Kidney (tissue), 14 donors: ENCODE data around the gene HJURP. TPM values are rescaled to one million over a fixed set of nuclear protein-coding genes. Genes with fewer than 3 reads are reported as not detected.

ENCODE experiments used
- DNase-seq, 5 donors: peaks; one replicate each; pipeline ENCODE4 v3.0.0-alpha.2; 2013 to 2020
- FAIRE-seq: peaks from 2 replicates; lab custom pipeline; 2012; peaks lifted over from hg19 to GRCh38; lab: Jason Lieb, UNC
- H3K27ac ChIP-seq, 2 donors: one replicate each; pipeline ENCODE4 v1.7.0; 2013; ENCODE audit warnings: low read depth in 2 of 2, low read length in 2 of 2, inconsistent platforms in 1 of 2
- H3K27me3 ChIP-seq: one replicate; pipeline ENCODE4 v1.7.1; 2013; ENCODE audit warnings: low read length, inconsistent platforms; ENCODE audit not compliant: control insufficient read depth, insufficient read depth
- H3K36me3 ChIP-seq, 3 donors: one replicate each; pipeline versions ENCODE4 v1.7.0 to v1.7.1; 2013; ENCODE audit warnings: low read length in 3 of 3, control low read depth in 1 of 3, inconsistent platforms in 1 of 3; ENCODE audit not compliant: insufficient read depth in 3 of 3, control insufficient read depth in 2 of 3
- H3K4me1 ChIP-seq, 3 donors: one replicate each; pipeline versions ENCODE4 v1.7.0 to v1.7.1; 2013; ENCODE audit warnings: low read length in 3 of 3, inconsistent platforms in 1 of 3, low read depth in 1 of 3; ENCODE audit not compliant: control insufficient read depth in 2 of 3, insufficient read depth in 2 of 3
- H3K4me3 ChIP-seq, 3 donors: one replicate each; pipeline versions ENCODE4 v1.7.0 to v1.8.1; 2013; ENCODE audit warnings: low read length in 3 of 3, control low read depth in 1 of 3, inconsistent platforms in 1 of 3
- H3K9ac ChIP-seq, 3 donors: one replicate each; pipeline versions ENCODE4 v1.7.0 to v1.7.1; 2013; ENCODE audit warnings: low read length in 3 of 3, control low read depth in 1 of 3, inconsistent platforms in 1 of 3
- H3K9me3 ChIP-seq, 3 donors: one replicate each; pipeline versions ENCODE4 v1.7.0 to v1.7.1; 2013; ENCODE audit warnings: low read length in 3 of 3, control low read depth in 1 of 3, inconsistent platforms in 1 of 3; ENCODE audit not compliant: control insufficient read depth in 2 of 3, insufficient read depth in 1 of 3
- intact Hi-C: fragments of 100-400 bp; cut with DNase I; formaldehyde crosslinking; loops from one replicate; pipeline ENCODE4 v1.11.1; 2022
- polyA plus RNA-seq: library from polyadenylated mRNA; stranded (reverse); fragments of 350-450 nt; fragmentation: Illumina TruSeq; extraction: RNeasy Lipid Tissue Mini Kit (QIAGEN cat#74804); gene quantifications from one replicate; pipeline ENCODE4 v1.2.3, GENCODE V29; 2014; ENCODE audit warnings: low read depth, low replicate concordance; ENCODE audit not compliant: insufficient read depth
- total RNA-seq: library from RNA; stranded (reverse); fragmentation: NEBNext Ultra II Directional; extraction: Animal tissue kit (Norgen Biotek cat#: 25700); gene quantifications from one replicate; pipeline ENCODE4 v1.2.1, GENCODE V29; 2021
- TF ChIP-seq, protein P1 (sequence below): IDR thresholded peaks from 3 replicates; pipeline ENCODE4 v1.5.1; 2012; ENCODE audit warnings: mild to moderate bottlenecking, moderate library complexity, borderline replicate concordance; ENCODE audit not compliant: insufficient read depth; ENCODE audit errors: extremely low read depth
- donor health status: control.
- donor health status: control.
- donor health status: control.
- donor health status: control.
- donor health status: control.
- donor health status: DM: yes; HTN: yes; CAD: no.
- donor health status: Normal renal cell carcinoma (clear cell type).

Gene HJURP
- total and polyA plus RNA-seq, 2 donors from 2014 or later, result 0.94 TPM; not detected in 1

DNA sequence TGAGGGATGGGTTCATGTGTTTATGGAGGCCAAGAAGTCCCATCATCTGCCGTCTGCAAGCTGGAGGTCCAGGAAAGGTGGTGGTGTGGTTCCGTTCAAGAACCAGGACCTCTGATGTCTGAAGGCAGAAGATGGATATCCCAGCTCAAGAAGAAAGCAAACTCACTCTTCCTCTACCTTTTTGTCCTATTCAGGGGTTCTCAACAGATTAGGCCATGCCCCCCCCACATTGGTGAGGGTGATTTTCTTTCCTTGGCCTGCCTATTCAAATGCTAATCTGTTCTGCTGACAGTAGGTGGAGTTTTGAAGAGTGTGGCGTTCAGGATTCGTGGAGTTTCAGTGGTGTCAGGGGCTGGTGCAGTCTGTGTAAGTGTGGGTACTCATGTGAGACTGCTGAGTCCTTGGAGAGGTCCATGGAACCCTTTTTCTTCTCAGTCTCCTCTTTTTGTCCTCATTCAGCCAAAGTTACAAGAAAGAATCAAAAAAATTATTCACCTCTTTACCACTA, 8.0 kb upstream of the HJURP start:
- H3K4me1 ChIP-seq, result no peaks in the 10 kb centered on the region
- intact Hi-C loops, result no loop called here
- DNase-seq (no peak), FAIRE-seq (no peak)
- TF ChIP-seq, protein P1, sequence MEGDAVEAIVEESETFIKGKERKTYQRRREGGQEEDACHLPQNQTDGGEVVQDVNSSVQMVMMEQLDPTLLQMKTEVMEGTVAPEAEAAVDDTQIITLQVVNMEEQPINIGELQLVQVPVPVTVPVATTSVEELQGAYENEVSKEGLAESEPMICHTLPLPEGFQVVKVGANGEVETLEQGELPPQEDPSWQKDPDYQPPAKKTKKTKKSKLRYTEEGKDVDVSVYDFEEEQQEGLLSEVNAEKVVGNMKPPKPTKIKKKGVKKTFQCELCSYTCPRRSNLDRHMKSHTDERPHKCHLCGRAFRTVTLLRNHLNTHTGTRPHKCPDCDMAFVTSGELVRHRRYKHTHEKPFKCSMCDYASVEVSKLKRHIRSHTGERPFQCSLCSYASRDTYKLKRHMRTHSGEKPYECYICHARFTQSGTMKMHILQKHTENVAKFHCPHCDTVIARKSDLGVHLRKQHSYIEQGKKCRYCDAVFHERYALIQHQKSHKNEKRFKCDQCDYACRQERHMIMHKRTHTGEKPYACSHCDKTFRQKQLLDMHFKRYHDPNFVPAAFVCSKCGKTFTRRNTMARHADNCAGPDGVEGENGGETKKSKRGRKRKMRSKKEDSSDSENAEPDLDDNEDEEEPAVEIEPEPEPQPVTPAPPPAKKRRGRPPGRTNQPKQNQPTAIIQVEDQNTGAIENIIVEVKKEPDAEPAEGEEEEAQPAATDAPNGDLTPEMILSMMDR, result no peak
- H3K9ac ChIP-seq, result no peak overlapping the region
- no peaks in the 10 kb centered on the region for H3K9me3 ChIP-seq
- H3K36me3 ChIP-seq, result no peaks in the 10 kb centered on the region
- H3K4me3 ChIP-seq, result no peak overlapping the region
- no peak overlapping the region for H3K27ac ChIP-seq
- H3K27me3 ChIP-seq, result no peaks in the 10 kb centered on the region

DNA sequence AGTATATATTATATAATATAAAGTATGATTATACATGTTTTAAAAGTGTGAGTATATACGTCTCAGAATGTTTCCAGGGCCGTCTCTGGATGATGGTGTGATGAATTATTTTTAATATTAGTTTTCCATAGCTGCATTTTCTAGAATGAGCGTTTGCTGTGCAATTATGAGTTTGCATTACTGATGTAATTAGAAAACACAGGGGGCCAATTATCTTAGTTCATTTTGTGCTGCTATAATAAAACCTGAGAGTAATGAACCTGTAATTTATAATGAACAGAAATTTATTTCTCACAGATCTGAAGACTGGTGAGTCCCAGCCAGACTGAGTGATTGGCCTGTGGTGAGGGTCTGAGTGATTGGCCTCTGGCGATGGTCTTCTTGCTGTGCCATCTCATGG, 4.0 kb upstream of the HJURP start:
- no peak overlapping the region for H3K9ac ChIP-seq
- H3K4me3 ChIP-seq, result no peak overlapping the region
- H3K4me1 ChIP-seq, result no peaks in the 10 kb centered on the region
- intact Hi-C loops, result no loop called here
- TF ChIP-seq, protein P1, result no peak
- H3K27me3 ChIP-seq, result no peaks in the 10 kb centered on the region
- H3K36me3 ChIP-seq, result no peaks in the 10 kb centered on the region
- H3K9me3 ChIP-seq, result no peaks in the 10 kb centered on the region
- H3K27ac ChIP-seq, result no peak overlapping the region
- DNase-seq (no peak), FAIRE-seq (no peak)

DNA sequence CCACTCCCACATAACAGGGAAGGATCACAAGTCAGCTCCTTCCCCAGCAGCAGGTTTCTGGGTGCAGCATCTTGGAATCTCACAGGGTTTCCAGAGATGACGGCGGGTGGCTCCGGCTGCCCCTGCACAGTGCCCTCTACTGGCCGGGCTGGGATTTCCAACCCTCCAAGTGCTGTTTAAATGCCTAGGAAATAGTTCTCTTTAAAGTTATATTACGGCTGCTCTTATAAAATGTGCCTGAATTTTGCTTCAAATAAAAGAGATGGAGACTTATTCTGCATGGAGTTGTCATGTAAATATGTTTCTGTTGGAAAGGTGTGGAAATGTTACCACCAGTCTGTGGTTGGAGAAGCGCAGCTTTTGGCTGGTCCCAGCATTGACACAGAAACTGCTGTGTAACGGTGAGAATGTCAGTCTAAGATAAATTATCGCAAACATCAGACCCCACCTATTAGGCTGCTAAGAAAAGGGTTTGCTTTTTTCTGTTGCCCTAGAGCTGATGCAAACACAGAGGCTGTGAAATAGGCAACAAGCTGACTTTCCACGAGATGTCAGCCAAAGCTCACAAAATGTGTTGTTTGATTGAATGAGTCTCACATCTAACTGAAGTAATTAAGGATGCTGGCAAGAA, 3.3 kb upstream of the HJURP start:
- no peak overlapping the region for H3K9ac ChIP-seq
- TF ChIP-seq, protein P1, result peak; percentile 42
- H3K27me3 ChIP-seq, result no peaks in the 10 kb centered on the region
- intact Hi-C loops, result no loop called here
- H3K4me3 ChIP-seq, result no peak overlapping the region
- no peaks in the 10 kb centered on the region for H3K4me1 ChIP-seq
- no peak overlapping the region for H3K27ac ChIP-seq
- DNase-seq (no peak), FAIRE-seq (no peak)
- H3K9me3 ChIP-seq, result no peaks in the 10 kb centered on the region
- H3K36me3 ChIP-seq, result no peaks in the 10 kb centered on the region

DNA sequence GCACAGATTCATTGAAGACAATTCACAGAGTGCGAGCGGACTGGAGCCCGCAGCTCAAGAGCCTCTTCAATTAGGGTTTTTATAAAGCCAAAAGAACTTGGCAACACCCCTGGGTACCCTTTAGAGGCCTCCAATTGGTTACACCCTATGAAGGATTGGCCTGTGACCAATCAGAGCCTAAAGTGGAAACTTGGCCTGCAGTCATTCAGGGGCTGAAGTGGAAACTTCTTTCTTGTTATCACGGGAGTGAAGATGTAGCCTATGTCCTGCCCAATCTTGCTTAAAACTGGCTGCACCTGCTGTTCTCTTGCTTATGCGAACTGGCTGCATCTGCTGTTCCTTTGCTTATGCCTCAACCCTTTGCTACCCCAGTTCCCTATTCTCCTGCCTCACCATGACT, 1.8 kb upstream of the HJURP start:
- H3K27me3 ChIP-seq, result no peaks in the 10 kb centered on the region
- DNase-seq, result no peak
- intact Hi-C loops, result no loop called here
- no peaks in the 10 kb centered on the region for H3K4me1 ChIP-seq
- no peak overlapping the region for H3K9ac ChIP-seq
- no peak overlapping the region for H3K27ac ChIP-seq
- H3K36me3 ChIP-seq, result no peaks in the 10 kb centered on the region
- no peak overlapping the region for H3K4me3 ChIP-seq
- H3K9me3 ChIP-seq, result no peaks in the 10 kb centered on the region
- TF ChIP-seq, protein P1, result no peak
- FAIRE-seq, result no peak
